ENCODE measurements around the gene LDB2. TPM values are rescaled to one million over a fixed set of nuclear protein-coding genes. Genes with fewer than 3 reads are reported as not detected.
A peak's percentile ranks its signal among the peaks of the same experiment; 100 is the strongest.

LDB2 gene
- total and polyA plus RNA-seq, 2 donors, result 9.2 to 10.1 TPM

DNA sequence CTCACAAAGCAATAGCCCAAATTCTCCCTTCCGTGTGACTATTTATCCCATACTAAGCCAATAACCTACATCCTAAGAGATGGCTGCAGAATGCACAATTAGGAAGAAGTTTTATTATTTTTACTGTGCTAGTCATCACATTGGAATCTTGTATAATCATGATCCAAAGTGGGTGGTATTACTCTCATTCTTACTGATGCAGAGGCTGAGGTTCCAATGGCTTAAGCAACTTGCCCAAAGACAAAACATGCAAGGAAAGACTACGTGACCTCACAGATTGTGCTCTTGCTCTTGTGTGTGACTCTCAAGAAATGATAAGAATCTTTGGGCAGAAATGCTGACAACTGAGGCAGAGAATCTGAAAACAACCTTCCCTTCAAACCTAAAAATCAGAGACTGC is 212.2 kb downstream of the LDB2 start:
- no peak for DNase-seq (ENCODE audit: low read depth in 6 of 9, low spot score in 9 of 9)
- Histone ChIP-seq H3K4me3 (ENCODE audit: low read length in 2 of 2) (no peak overlapping the region), H3K27me3 (ENCODE audit: control insufficient read depth in 2 of 2, insufficient read depth in 1 of 2, low read length in 1 of 2) (no peaks in the 10 kb centered on the region), H3K4me1 (ENCODE audit: control insufficient read depth in 2 of 2, insufficient read depth in 2 of 2, low read length in 2 of 2) (no peaks in the 10 kb centered on the region), H3K9me3 (ENCODE audit: control insufficient read depth in 2 of 2, insufficient read depth in 1 of 2, low read length in 1 of 2) (no peaks in the 10 kb centered on the region), H3K27ac (ENCODE audit: low read depth in 1 of 2, low read length in 1 of 2) (no peak overlapping the region), H3K36me3 (ENCODE audit: control insufficient read depth in 2 of 2, insufficient read depth in 2 of 2, low read length in 1 of 2) (no peaks in the 10 kb centered on the region)
- WGBS, result 96% methylated on average over 2 of the region's 2 CpGs

DNA sequence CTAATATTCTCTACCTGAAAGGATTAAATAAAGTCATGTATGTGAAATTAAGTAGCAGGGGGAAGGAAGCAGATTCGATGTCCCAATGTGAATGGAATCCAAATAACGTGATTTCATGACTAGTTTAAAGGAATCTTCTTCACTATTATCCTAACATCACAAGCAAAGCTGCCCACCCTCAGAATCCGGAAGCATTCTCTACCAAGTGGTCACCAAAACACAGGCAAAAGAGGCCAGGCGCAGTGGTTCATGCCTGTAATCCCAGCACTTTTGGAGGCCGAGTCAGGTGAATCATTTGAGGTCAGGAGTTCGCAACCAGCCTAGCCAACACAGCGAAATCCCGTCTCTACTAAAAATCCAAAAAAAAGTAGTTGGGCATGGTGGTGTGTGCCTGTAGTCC is 212.9 kb downstream of the LDB2 start:
- no peaks in the 10 kb centered on the region for H3K4me1 ChIP-seq (ENCODE audit: control insufficient read depth in 2 of 2, insufficient read depth in 2 of 2, low read length in 2 of 2)
- H3K27ac ChIP-seq (ENCODE audit: low read depth in 1 of 2, low read length in 1 of 2), result no peak overlapping the region
- no peak for DNase-seq (ENCODE audit: low read depth in 6 of 9, low spot score in 9 of 9)
- no peaks in the 10 kb centered on the region for H3K36me3 ChIP-seq (ENCODE audit: control insufficient read depth in 2 of 2, insufficient read depth in 2 of 2, low read length in 1 of 2)
- WGBS, result 96% methylated on average over 8 of the region's 8 CpGs
- no peak overlapping the region for H3K4me3 ChIP-seq (ENCODE audit: low read length in 2 of 2)
- no peaks in the 10 kb centered on the region for H3K27me3 ChIP-seq (ENCODE audit: control insufficient read depth in 2 of 2, insufficient read depth in 1 of 2, low read length in 1 of 2)
- H3K9me3 ChIP-seq (ENCODE audit: control insufficient read depth in 2 of 2, insufficient read depth in 1 of 2, low read length in 1 of 2), result no peaks in the 10 kb centered on the region

DNA sequence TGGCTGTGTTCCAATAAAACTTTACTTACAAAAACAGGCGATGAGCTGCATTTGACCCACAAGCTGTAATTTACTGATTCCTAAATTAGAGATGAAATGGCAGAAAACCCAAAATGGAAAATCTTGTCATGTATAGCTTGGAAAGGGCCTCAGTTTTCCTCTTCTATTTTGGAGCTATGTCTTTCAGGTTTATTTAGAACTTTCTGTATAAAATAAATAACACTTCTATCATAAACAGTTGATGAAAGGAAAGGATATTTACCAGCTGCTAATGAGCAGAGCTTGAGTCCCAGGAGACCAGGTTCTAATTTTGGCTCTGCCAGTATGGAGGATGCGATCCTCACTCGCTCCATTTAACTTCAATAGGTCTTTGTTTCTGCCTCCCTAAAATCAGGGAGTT is 213.5 kb downstream of the LDB2 start:
- Histone ChIP-seq H3K27me3 (ENCODE audit: control insufficient read depth in 2 of 2, insufficient read depth in 1 of 2, low read length in 1 of 2) (no peaks in the 10 kb centered on the region), H3K9me3 (ENCODE audit: control insufficient read depth in 2 of 2, insufficient read depth in 1 of 2, low read length in 1 of 2) (no peaks in the 10 kb centered on the region), H3K27ac (ENCODE audit: low read depth in 1 of 2, low read length in 1 of 2) (no peak overlapping the region), H3K4me3 (ENCODE audit: low read length in 2 of 2) (no peak overlapping the region), H3K36me3 (ENCODE audit: control insufficient read depth in 2 of 2, insufficient read depth in 2 of 2, low read length in 1 of 2) (no peaks in the 10 kb centered on the region), H3K4me1 (ENCODE audit: control insufficient read depth in 2 of 2, insufficient read depth in 2 of 2, low read length in 2 of 2) (no peaks in the 10 kb centered on the region)
- 94% methylated on average over 3 of the region's 3 CpGs for WGBS
- no peak for DNase-seq (ENCODE audit: low read depth in 6 of 9, low spot score in 9 of 9)

DNA sequence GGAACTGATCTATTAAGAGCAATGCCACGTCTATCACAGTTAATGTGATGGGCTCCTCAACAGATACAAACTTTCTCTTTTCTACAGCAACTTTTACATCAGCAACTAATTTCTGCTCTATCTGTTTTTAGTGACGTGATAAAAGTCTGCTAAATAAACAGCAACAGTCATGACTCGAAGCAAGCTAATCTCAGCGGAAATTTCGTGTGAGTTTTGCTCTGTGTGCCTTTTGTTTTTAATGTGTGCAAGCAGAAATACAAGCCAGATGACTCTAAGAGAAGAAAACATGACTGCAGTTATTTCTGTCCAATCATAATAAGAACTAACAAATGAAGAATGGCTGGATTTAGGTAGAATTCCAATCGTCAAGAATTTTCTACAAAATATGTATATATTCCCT is 214.3 kb downstream of the LDB2 start:
- Histone ChIP-seq H3K4me3 (ENCODE audit: low read length in 2 of 2) (no peak overlapping the region), H3K27me3 (ENCODE audit: control insufficient read depth in 2 of 2, insufficient read depth in 1 of 2, low read length in 1 of 2) (no peaks in the 10 kb centered on the region), H3K9me3 (ENCODE audit: control insufficient read depth in 2 of 2, insufficient read depth in 1 of 2, low read length in 1 of 2) (no peaks in the 10 kb centered on the region), H3K36me3 (ENCODE audit: control insufficient read depth in 2 of 2, insufficient read depth in 2 of 2, low read length in 1 of 2) (no peaks in the 10 kb centered on the region), H3K27ac (ENCODE audit: low read depth in 1 of 2, low read length in 1 of 2) (peak overlapping the region in 1 of 2 donors; percentile 3), H3K4me1 (ENCODE audit: control insufficient read depth in 2 of 2, insufficient read depth in 2 of 2, low read length in 2 of 2) (no peaks in the 10 kb centered on the region)
- DNase-seq (ENCODE audit: low read depth in 6 of 9, low spot score in 9 of 9), result no peak
- 93% methylated on average over 6 of the region's 6 CpGs for WGBS

DNA sequence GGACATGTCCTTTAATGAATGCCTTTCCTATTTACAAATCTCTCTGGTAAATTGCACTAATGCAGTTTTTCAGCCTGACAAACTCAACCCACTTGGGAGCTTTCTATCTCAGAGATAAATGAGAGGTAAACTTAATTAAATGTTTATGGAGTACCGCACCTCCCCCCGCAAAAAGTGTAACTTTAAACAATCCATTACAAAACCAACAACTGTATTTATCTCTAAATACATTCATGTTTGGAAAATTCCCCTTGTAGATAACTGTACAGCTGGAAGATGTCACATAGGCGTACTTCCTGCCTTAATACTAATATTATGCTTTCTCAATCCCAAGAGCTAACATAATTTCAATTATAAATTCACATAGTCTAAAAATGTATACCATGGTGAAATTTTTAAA is 215.5 kb downstream of the LDB2 start:
- Histone ChIP-seq H3K9me3 (ENCODE audit: control insufficient read depth in 2 of 2, insufficient read depth in 1 of 2, low read length in 1 of 2) (no peaks in the 10 kb centered on the region), H3K27me3 (ENCODE audit: control insufficient read depth in 2 of 2, insufficient read depth in 1 of 2, low read length in 1 of 2) (no peaks in the 10 kb centered on the region), H3K27ac (ENCODE audit: low read depth in 1 of 2, low read length in 1 of 2) (no peak overlapping the region), H3K4me1 (ENCODE audit: control insufficient read depth in 2 of 2, insufficient read depth in 2 of 2, low read length in 2 of 2) (no peaks in the 10 kb centered on the region), H3K4me3 (ENCODE audit: low read length in 2 of 2) (no peak overlapping the region), H3K36me3 (ENCODE audit: control insufficient read depth in 2 of 2, insufficient read depth in 2 of 2, low read length in 1 of 2) (no peaks in the 10 kb centered on the region)
- 97% methylated on average over 3 of the region's 3 CpGs for WGBS
- DNase-seq (ENCODE audit: low read depth in 6 of 9, low spot score in 9 of 9), result no peak

DNA sequence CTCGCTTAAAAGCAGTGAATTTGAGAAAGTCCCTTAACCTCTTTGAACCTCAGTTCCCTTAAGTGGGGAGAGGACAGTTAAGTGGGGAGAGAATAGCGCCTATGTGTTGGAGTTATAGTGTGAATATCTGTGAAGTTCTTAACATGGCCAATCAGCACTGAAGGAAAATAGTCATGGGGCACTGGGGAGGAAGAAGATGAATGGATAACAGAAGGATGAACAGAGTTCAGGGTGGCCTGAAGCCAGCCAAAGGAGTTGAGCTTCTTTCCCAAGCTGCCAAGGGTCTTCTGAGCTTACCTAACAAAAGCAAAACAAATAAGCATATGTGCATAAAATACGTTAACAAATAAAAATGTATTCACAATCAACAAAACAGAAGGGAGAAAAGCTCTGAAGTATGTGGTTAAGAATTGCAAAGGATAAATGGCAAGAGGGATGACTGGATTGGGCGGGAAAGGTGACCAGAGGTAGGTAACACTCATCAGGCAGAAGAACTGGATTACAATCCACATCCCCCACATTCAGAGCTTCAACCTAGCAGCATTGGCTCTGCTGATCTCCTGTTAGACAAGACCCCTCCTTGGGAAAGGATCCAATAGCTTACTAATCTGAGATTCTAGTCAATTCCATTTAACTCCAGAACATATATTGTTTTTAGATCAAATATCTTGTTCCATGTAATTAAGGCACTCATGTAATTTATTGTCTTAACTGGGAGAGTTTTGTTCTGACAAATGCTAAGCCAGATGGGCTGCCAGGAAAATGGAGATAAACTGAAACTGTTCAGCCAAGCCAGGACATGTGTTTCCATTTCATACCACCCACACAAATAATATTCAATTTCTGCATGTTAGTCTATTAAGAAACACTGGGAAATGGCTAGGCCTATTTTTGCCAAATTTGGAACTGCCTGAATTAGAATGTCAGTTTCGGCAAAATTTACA is 221.2 kb downstream of the LDB2 start:
- Histone ChIP-seq H3K36me3 (ENCODE audit: control insufficient read depth in 2 of 2, insufficient read depth in 2 of 2, low read length in 1 of 2) (no peaks in the 10 kb centered on the region), H3K9me3 (ENCODE audit: control insufficient read depth in 2 of 2, insufficient read depth in 1 of 2, low read length in 1 of 2) (no peaks in the 10 kb centered on the region), H3K4me1 (ENCODE audit: control insufficient read depth in 2 of 2, insufficient read depth in 2 of 2, low read length in 2 of 2) (no peaks in the 10 kb centered on the region), H3K4me3 (ENCODE audit: low read length in 2 of 2) (no peak overlapping the region), H3K27ac (ENCODE audit: low read depth in 1 of 2, low read length in 1 of 2) (no peak overlapping the region), H3K27me3 (ENCODE audit: control insufficient read depth in 2 of 2, insufficient read depth in 1 of 2, low read length in 1 of 2) (no peaks in the 10 kb centered on the region)
- peak in 1 of 9 donors; percentile 3 for DNase-seq (ENCODE audit: low read depth in 6 of 9, low spot score in 9 of 9)
- WGBS, result 94% methylated on average over 5 of the region's 5 CpGs

DNA sequence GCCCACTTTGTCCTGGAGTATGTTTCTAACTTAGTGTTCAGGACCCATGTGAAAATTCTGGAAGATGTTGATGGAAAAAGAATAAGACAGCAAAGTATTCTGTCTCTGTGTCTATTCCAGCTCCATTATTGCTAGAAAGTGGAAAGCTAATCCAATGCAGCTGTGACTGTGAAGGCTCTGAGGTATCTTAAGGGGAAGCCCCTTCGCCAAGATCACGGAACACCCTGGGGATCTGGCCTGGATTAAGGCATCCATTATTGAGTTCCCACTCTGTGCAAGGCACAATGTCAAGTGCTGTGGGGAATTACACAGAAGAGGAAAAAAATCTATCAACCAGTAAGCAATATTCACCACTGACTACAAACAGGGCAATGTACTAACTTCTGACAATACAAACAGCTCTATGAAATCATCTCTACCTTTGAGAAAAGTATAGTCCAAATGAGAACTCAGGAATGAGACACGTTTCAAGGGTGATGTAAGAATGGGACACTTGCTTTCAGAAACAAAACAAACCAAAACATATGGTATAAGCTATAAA is 222.1 kb downstream of the LDB2 start:
- DNase-seq (ENCODE audit: low read depth in 6 of 9, low spot score in 9 of 9), result no peak
- Histone ChIP-seq H3K4me3 (ENCODE audit: low read length in 2 of 2) (no peak overlapping the region), H3K4me1 (ENCODE audit: control insufficient read depth in 2 of 2, insufficient read depth in 2 of 2, low read length in 2 of 2) (no peaks in the 10 kb centered on the region), H3K27me3 (ENCODE audit: control insufficient read depth in 2 of 2, insufficient read depth in 1 of 2, low read length in 1 of 2) (no peaks in the 10 kb centered on the region), H3K36me3 (ENCODE audit: control insufficient read depth in 2 of 2, insufficient read depth in 2 of 2, low read length in 1 of 2) (no peaks in the 10 kb centered on the region), H3K9me3 (ENCODE audit: control insufficient read depth in 2 of 2, insufficient read depth in 1 of 2, low read length in 1 of 2) (no peaks in the 10 kb centered on the region), H3K27ac (ENCODE audit: low read depth in 1 of 2, low read length in 1 of 2) (no peak overlapping the region)
- 92% methylated on average over 3 of the region's 3 CpGs for WGBS

DNA sequence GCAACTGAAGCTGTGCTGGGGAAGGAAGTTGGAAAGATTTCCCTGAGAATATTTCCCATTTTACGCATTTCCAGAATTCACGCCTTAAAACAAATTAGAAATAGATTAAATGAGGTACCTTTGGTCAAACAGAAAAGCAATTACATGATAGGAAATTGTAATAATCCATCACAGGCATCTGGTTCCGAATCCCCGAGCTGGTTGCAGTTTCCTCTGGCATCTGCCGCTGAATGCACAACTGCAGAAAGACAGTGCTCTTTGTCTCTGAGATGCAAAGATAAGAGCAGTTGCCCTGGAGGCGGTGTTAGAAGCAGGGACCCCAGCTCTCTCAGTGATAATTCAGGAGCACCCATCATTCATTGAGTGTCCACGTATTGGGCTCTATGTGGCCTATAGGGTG is 224.4 kb downstream of the LDB2 start:
- WGBS, result 84% methylated on average over 7 of the region's 7 CpGs
- DNase-seq (ENCODE audit: low read depth in 6 of 9, low spot score in 9 of 9), result no peak
- no peak overlapping the region for H3K27ac ChIP-seq (ENCODE audit: low read depth in 1 of 2, low read length in 1 of 2)

DNA sequence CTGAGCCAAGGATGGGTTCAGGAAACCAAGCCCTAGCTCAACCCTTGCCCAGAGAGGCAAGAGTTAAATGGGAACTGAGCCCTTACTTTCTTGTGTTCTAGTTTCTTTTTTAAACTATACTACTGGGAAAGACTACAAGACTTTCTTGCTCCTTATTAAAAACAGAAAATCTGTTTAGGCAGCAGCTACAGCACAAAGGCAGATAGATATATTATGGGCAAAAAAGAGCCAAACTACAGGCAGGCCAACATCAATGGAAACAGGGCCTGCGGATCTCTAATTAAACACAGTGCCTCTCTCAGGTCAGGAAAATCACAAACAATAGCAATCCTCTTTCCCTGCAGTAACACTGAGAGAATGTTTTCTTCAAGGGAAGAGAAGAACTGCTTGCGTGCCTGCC is 226.0 kb downstream of the LDB2 start:
- Histone ChIP-seq H3K9me3 (ENCODE audit: control insufficient read depth in 2 of 2, insufficient read depth in 1 of 2, low read length in 1 of 2) (no peaks in the 10 kb centered on the region), H3K4me1 (ENCODE audit: control insufficient read depth in 2 of 2, insufficient read depth in 2 of 2, low read length in 2 of 2) (no peaks in the 10 kb centered on the region), H3K36me3 (ENCODE audit: control insufficient read depth in 2 of 2, insufficient read depth in 2 of 2, low read length in 1 of 2) (no peaks in the 10 kb centered on the region), H3K27ac (ENCODE audit: low read depth in 1 of 2, low read length in 1 of 2) (peak overlapping the region in 1 of 2 donors; percentile 32), H3K4me3 (ENCODE audit: low read length in 2 of 2) (no peak overlapping the region), H3K27me3 (ENCODE audit: control insufficient read depth in 2 of 2, insufficient read depth in 1 of 2, low read length in 1 of 2) (no peaks in the 10 kb centered on the region)
- 92% methylated on average over 2 of the region's 2 CpGs for WGBS
- DNase-seq (ENCODE audit: low read depth in 6 of 9, low spot score in 9 of 9), result no peak

More for the DNA sequence above, 224.4 kb downstream of the LDB2 start:
- no peak overlapping the region for H3K4me3 ChIP-seq (ENCODE audit: low read length in 2 of 2)
- H3K36me3 ChIP-seq (ENCODE audit: control insufficient read depth in 2 of 2, insufficient read depth in 2 of 2, low read length in 1 of 2), result no peaks in the 10 kb centered on the region
- H3K9me3 ChIP-seq (ENCODE audit: control insufficient read depth in 2 of 2, insufficient read depth in 1 of 2, low read length in 1 of 2), result no peaks in the 10 kb centered on the region
- H3K4me1 ChIP-seq (ENCODE audit: control insufficient read depth in 2 of 2, insufficient read depth in 2 of 2, low read length in 2 of 2), result no peaks in the 10 kb centered on the region
- H3K27me3 ChIP-seq (ENCODE audit: control insufficient read depth in 2 of 2, insufficient read depth in 1 of 2, low read length in 1 of 2), result no peaks in the 10 kb centered on the region
